T-helper 2 cell treated with Interferon-gamma antibody and Interleukin-4, amounts not matched to agents 100 ng/mL and 5 ng/mL, for 36 hours (primary cell): Measurements from ENCODE around the gene SLTM. TPM values are rescaled to one million over a fixed set of nuclear protein-coding genes. Genes with fewer than 3 reads are reported as not detected.
"Not testable (repeated sequence)": the region's sequence is repeated elsewhere in the genome, so short reads cannot be mapped to it uniquely, and the experiment has no call there.

Experiments
- intact Hi-C: fragments of 100-400 bp; cut with micrococcal nuclease; formaldehyde crosslinking; loops from one replicate; pipeline ENCODE4 v1.15.1; 2023
- total RNA-seq: library from RNA; stranded (reverse); gene quantifications from 2 replicates; pipeline ENCODE4 v1.2.3, GENCODE V29; 2022

Gene SLTM
- total RNA-seq, 1 donor from 2014 or later, result 130 TPM

DNA sequence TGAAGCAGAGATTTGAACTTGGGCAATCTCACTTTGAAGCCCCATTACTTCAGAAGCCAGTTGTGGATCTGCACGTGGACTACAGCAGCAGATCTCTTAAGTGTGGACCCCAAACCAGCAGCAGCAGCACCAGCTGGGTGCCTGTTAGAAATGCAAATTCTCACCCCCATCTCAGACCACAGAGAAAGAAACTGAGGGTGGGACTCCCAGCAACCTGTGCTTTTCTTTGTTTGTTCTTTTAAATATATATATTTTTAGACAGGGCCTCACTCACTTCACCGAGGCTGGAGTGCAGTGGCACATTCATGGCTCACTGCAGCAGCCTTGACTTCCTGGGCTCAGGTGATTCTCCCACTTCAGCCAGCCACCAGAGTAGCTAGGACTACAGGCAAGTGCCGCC is 53.2 kb downstream of the SLTM start:
- intact Hi-C loops, result no loop called here

- intact Hi-C loops, result no loop called here
Measured at GRCh38 chr15:58877999-58878825, 55.3 kb downstream of the SLTM start.

- intact Hi-C loops, result no loop called here
Measured at GRCh38 chr15:58876306-58877106, 57.0 kb downstream of the SLTM start.

DNA sequence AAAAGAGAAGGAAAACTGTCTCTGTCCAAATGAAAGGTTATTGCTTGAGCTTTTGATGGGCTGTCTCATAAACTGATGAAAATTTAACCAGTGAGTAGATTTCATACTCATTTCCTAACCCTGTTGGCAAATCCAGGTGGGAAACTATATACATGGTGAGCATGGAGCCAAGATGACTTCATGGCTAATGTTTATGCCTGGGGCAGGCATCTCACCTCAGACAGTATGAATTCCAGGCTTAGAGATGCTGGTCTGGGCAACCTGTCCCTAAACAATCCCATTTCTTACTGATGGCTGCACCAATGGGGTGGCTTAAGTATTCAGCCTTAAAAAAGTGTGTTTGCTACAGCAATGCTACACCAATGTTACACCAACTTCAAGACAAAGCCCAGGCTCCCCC is 58.1 kb downstream of the SLTM start:
- intact Hi-C loops, result no loop called here

DNA sequence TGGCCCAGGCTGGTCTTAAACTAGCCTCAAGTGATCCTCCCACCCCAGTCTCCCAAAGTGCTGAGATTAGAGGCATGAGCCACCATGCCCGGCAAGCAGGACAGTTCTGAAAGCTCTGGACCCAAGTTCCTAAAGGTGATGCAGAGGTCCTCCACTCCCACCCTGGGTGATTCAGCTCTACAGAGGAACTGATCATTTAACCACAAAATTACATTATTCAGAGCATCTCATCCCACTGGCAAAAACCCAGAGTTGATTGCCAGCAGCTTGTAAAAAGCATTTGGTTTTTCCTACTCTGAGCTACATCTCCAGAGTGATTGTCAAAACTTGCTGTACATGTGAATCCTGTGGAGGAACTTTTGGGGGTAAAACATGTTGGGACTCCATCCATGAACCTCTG is 60.2 kb downstream of the SLTM start:
- intact Hi-C loops, result no loop called here

DNA sequence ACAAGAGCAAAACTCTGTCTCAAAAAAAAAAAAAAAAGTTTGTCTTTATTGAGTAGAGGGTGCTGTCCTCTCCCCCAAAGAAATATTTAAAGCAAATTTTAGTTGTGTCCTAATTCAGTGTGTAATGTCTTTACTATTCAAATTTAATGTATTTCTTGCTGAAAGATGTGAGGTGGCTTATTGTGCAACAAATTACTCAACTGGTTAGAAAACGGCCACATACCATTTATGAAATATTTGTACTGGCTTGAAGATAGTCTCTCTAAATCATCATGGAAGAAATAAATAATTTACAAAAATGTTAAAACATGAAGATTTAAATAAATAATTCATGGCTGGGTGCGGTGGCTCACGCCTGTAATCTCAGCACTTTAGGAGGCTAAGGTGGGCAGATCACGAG is 63.0 kb downstream of the SLTM start:
- intact Hi-C loops, result no loop called here

- intact Hi-C loops, result loop anchor here (5.0 kb wide), 1 partner anchor 96 kb away; the partner anchor contains the start of gene MINDY2
Measured at GRCh38 chr15:58867926-58868325, 65.6 kb downstream of the SLTM start.

- intact Hi-C loops, result loop anchor here (5.0 kb wide), 1 partner anchor 93 kb away; the partner anchor contains the start of gene MINDY2
Measured at GRCh38 chr15:58865425-58865880, 68.0 kb downstream of the SLTM start.

- intact Hi-C loops, result loop anchor here (5.0 kb wide), 1 partner anchor 93 kb away; the partner anchor contains the start of gene MINDY2
Measured at GRCh38 chr15:58864602-58865424, 68.7 kb downstream of the SLTM start.

GRCh38 chr15:58862326-58862725 is 71.2 kb downstream of the SLTM start:
- intact Hi-C loops, result no loop called here

GRCh38 chr15:58856621-58857020 is 76.9 kb downstream of the SLTM start:
- intact Hi-C loops, result not testable (repeated sequence)

- intact Hi-C loops, result no loop called here
Measured at GRCh38 chr15:58856086-58856485, 77.4 kb downstream of the SLTM start.

- intact Hi-C loops, result no loop called here
Measured at GRCh38 chr15:58854593-58854992, 78.9 kb downstream of the SLTM start.

DNA sequence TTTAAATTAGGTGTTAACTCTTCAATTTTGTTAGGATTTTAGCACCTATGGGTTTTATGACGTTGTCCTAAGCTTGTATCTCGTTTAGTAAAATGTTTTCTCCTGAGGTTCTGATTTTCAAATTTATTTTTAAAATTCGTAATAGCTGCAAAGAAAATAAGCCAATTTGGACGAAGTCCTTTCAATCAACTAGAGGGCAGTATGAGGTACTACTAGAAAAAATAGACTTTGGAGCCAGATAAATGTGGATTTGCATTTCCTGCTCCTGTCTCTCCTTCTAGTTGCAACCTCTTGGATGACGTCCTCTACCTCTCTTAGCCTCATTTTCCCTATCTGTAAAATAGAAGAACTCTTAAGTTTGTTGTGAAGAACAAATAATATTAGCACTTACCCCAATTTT is 81.1 kb downstream of the SLTM start:
- intact Hi-C loops, result no loop called here

DNA sequence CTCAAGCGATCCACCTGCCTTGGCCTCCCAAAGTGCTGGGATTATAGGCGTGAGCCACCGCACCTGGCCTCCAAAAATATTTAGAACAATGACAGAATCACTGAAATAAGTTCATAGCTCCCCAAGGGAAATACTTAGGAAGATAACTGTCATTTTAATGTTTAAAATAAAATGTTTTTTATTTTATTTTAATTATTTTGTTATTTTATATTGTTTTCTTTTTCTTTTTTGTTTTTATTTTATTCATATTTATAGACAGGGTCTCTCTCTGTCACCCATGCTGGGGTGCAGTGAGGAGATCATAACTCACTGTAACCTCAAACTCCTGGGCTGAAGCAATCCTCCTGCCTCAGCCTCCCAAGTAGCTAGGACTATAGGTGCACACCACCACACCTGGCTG is 82.3 kb downstream of the SLTM start:
- intact Hi-C loops, result not testable (repeated sequence)

DNA sequence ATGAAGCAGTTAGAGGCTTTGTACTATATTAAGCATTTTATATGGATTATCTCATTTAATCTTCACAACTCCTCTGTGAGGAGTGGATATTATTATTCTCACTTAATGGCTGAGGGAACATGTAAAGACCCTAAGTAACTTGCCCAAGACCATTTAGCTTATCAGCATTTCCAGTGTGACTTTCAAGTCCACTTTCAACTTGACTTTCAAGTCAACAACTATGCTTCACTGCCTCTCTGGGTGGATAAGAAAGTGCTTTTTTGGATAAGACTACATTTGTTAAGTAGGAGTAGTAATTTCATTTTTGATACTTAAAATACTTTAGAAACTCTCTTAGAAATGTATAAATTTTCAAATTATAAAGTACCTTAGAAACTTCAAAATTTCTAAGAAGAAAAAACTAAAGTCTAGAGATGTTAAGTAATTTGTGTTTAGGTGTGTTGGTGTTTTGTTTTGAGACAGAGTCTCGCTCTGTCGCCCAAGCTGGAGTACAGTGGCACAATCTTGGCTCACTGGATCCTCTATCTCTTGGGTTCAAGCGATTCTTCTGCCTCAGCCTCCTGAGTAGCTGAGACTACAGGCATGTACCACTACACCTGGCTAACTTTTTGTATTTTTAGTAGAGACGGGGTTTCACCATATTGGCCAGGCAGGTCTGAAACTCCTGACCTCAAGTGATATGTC is 90.6 kb downstream of the SLTM start:
- intact Hi-C loops, result no loop called here

GRCh38 chr15:58840048-58840447 is 93.4 kb downstream of the SLTM start:
- intact Hi-C loops, result no loop called here

GRCh38 chr15:58839485-58839884 is 94.0 kb downstream of the SLTM start:
- intact Hi-C loops, result no loop called here

DNA sequence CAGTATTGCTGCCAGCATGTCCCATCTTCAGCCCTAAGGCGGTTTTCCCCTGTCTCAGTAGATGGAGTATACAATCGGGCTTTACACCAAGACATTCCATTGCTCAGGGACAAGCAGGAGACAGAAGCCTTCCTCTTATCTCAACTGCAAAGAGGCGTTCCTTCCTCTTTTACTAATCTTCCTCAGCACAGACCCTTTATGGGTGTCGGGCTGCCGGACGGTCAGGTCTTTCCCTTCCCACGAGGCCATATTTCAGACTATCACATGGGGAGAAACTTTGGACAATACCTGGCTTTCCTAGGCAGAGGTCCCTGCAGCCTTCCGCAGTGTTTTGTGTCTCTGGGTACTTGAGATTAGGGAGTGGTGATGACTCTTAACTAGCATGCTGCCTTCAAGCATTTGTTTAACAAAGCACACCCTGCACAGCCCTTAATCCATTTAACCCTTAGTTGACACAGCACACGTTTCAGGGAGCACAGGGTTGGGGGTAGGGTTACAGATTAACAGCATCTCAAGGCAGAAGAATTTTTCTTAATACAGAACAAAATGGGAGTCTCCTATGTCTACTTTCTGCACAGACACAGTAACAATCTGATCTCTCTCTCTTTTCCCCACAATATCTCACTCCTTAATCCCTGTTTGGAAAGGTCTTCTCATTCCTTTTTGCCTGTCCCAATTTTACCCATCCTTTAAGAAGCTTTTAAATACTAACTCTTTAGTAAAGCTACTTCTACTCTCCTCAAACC is 99.6 kb downstream of the SLTM start:
- intact Hi-C loops, result not testable (repeated sequence)

DNA sequence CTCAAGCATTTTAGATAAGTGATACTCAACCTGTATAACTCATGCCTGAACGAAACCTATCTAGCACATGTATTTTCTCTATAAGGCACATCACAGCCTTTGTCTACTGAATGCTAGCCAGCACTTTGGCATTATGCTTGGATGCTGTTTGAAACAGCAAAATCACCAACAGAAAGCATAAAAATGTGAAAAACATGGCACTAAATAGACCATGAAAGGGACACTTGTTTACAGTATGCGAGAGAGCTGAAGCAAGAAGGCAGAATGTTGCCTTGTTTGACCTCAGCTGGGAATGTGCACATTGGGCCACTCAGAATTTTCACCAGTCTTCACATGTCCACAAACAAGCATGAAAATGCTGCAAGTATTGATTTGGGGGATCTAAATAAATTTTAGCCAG is 102.9 kb downstream of the SLTM start:
- intact Hi-C loops, result no loop called here
